Measurements from ENCODE around the gene SPP1.

DNA sequence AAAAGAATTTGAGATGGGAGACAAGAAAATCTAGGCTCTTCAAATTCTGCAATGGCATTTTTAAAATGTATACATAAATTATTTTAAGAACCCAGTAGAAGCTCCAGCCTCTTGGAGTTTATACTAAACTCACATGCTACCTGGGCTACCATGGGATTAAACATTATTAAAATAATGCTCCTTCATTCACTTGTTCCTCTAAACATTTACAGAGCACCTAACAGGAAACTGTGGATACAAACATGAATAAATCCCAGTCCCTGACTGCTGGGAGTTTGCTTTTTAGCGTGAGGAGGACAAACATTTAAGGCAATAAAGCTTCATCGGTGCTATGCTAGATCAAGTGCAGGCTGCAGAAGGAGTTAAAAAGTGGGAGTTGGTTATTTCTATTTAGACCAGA, 5.4 kb upstream of the SPP1 start:
- TF ChIP-seq, protein P1, sequence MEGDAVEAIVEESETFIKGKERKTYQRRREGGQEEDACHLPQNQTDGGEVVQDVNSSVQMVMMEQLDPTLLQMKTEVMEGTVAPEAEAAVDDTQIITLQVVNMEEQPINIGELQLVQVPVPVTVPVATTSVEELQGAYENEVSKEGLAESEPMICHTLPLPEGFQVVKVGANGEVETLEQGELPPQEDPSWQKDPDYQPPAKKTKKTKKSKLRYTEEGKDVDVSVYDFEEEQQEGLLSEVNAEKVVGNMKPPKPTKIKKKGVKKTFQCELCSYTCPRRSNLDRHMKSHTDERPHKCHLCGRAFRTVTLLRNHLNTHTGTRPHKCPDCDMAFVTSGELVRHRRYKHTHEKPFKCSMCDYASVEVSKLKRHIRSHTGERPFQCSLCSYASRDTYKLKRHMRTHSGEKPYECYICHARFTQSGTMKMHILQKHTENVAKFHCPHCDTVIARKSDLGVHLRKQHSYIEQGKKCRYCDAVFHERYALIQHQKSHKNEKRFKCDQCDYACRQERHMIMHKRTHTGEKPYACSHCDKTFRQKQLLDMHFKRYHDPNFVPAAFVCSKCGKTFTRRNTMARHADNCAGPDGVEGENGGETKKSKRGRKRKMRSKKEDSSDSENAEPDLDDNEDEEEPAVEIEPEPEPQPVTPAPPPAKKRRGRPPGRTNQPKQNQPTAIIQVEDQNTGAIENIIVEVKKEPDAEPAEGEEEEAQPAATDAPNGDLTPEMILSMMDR (conservative IDR thresholded peaks at IDR 0.05; ENCODE audit: low read depth, low read length), result no peak
- TF ChIP-seq EZH2phosphoT487 (IDR thresholded peaks at IDR 0.05; ENCODE audit: borderline replicate concordance, low read length), result no peak
- TF ChIP-seq EZH2 (IDR thresholded peaks at IDR 0.05; ENCODE audit: low read length, unreplicated experiment), result no peak
